DMS53 treated with DMSO at 0.1 percent for 48 hours (cell line): ENCODE results near the gene SPEF2.
"Not testable (repeated sequence)": the region's sequence is repeated elsewhere in the genome, so short reads cannot be mapped to it uniquely, and the experiment has no call there.

Experiments
- DNase-seq: peaks from one replicate; lab custom pipeline; 2025; ENCODE audit not compliant: unreplicated experiment; lab: John Stamatoyannopoulos, UW

Gene SPEF2

DNA sequence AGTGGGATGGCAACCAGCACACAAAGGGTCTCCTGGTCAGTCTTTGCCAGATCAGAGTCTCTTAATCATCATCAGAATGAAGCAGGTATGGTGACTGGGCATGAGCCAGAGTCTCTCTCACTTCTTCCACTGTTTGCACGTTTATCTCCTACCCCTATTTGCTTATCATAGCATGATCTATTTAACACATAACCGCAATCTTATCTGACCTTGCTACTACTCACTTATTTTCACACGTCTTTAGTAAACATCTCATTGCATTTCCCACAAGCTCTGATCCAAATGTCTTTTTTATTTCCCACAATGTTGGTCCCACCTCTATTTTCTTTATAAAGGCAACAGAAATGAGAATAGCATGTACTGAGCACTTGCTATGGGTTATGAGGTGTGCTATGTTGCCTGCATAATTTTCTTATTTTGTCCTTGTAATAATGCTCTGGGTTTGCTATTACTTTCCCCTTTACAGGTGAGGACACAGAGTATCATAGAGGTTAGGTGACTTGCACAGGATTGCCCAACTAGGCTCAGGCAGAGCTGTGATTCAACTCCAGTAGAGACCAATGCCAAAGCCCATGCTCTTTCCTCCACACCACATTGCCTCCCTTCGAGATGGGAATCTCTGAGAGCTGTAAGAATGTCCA is 199.3 kb downstream of the SPEF2 start:
- DNase-seq = no peak

DNA sequence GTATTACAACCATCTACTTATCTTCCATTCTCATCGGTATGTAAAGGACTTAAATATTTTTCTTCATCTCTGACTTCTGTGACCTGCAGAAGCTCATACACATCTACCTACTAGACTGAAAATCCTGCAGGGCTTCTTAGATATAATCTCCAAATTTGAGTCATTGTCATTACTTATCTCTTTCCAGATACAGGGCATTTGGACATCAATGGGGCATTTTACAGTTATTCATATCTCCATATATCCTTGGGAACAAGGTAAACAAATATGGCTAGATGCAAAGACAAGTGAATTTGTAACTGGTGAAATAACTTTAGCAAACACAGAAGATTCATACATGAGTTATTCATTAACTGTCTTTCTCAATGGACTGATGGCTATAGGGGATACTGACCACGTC is 201.4 kb downstream of the SPEF2 start:
- DNase-seq = peak; percentile 37

DNA sequence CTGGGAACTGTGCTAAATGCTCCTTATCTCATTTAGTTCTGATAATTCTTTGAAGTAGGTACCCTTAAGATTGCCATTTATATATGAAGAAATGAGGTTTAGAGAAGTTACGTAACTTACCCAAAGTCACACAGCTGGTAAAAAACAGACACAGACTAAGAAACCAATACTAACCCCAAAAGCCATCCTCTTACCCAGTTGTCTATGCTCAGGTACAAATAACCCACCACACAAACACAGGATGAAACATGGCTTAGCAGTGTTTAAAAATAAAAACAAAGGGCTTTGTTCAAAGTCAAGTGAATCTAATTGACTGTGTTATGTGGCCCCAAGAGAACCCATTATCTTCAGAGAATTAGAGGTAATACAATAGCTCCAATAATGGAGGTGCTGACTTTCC is 202.0 kb downstream of the SPEF2 start:
- DNase-seq = no peak

DNA sequence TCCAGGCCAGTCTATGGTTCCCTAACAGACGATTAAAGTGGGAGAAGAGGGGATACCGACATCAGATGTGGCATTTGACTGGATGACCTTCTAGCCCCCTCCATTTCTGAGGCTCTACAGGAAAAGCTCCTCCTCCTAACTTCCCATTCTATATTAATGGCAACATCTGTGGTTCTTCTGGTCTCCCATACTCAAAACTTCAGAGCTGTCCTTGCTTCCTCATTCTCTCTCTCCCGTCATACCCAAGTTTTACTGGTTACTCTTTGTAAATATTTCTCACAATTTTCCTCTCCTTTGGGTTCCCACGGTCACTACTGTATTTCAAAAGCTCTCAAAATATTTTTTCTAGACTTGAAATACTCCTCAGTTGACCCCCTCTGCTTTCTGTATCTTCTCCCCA is 203.1 kb downstream of the SPEF2 start:
- no peak for DNase-seq

DNA sequence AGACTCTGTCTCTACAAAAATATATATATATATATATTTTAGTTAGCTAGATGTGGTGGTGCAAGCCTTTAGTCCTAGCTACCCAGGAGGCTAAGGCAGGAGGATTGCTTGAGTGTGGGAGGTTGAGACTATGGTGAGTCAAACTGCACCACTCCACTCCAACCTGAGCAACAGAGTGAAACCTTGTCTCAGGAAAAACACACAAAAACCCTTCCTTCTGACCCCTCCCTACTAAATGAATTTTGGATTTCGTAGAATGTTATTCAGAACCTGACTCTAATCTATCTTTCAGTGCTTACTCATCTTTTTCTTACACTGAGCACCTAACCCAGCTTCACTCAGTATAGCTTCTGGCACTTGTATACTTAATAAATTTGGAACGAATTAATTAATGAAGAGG is 203.8 kb downstream of the SPEF2 start:
- DNase-seq = no peak

DNA sequence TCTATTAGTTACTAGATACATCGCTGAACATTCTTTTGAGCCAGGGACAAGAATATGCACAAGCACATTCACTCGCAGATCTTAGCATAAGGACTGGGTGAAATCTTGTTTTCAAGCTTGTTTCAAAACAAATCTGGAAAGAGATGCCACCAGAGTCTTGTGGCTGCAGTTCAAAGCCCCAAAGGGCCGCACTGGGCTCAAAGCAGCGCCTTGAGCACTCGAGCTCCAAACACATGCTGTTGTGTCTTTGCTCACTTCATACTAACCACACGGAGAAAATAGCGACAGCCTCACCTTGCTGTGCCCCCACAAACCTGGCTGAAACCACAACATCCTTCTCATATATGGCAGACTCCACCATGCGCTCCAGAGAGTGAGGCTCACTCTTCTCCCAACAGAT is 204.8 kb downstream of the SPEF2 start:
- no peak for DNase-seq

DNA sequence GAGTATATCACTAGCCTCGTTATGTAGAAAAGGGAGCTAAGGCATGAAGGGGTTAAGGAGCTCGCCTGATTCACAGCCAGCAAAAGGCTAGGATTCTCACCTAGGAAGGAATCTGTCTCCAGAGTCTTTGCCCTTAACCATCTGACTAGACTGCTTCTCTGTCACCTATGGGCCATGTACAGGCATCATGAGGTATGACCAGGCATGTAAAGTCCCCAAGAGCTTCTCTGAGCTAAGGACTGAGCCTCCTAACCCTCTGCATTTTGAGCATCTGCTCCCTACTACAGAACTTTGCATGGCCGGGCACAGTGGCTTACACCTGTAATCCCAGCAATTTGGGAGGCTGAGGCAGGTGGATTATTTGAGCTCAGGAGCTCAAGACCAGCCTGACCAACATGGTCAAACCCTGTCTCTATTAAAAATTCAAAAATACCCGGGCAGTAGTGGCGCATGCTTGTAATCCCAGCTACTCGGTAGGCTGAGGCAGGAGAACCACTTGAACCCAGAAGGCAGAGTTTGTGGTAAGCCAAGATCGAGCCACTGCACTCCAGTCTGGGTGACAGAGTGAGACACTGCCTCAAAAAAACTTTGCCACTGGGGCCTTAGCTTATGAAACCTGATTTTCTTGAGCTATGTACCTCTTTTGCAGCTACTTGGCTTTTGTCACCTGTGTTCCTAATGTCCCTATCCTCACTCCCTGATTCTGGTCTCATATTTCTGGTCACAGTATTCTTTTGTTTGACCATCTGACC is 205.9 kb downstream of the SPEF2 start:
- no peak for DNase-seq

DNA sequence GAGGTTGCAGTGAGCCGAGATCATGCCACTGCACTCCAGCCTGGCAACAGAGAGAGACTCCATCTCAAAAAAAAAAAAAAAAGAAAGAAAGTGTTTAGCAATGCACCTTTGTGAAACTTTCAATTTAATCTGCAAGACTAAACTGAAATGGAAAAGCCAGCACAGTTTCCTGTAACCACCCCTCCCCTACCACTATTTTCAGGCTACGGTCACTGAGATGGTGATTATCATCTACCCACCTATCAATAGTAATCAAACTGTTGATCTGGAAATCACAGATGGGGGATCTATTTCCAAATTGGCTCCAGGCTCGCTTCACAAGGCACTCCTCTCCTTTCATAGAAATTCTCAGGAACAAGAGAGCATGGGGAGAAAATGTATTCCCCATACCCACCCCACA is 208.4 kb downstream of the SPEF2 start:
- no peak for DNase-seq

DNA sequence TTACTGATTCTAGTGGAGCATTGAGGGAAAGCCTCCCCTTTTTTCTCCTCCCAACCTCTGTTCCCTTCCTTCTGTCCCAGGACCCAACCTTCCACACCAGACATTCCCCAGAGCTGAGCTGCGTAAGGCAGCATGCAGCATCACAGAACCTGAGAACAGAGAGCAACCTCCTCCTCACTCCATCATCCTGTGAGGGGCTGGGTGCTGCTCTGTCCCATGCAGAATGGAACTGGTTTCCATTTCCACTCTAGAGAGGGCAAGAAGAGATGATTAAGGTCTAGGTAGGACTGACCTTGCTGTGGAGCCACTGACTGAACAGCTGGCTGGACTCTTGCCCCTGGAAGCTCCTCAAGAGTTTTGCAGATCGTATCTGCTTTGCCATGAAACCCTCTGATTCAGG is 208.9 kb downstream of the SPEF2 start:
- no peak for DNase-seq

DNA sequence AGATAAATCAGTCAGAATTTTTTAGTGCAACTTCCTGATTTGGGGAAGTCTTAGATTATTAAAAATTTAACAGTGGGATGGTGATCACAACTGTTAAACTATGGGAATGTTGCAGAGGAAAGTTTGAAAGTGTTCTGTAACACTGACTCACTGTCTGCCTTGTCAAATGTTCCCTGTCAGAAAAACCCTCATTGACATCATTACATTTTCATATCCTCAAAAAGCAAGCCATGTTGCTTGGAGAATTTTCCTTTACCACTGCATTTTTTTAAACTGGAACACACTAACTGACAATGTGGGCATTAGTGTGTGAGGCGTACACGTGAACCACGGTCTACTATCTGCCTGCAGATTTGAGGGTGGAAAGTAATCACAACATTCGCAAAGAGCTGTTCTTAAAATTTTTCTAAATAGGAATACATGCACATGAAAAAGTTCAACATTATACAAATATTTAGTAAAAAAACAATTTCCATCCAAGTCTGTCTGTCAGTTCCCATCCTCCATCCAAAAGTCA is 210.5 kb downstream of the SPEF2 start:
- DNase-seq = no peak

DNA sequence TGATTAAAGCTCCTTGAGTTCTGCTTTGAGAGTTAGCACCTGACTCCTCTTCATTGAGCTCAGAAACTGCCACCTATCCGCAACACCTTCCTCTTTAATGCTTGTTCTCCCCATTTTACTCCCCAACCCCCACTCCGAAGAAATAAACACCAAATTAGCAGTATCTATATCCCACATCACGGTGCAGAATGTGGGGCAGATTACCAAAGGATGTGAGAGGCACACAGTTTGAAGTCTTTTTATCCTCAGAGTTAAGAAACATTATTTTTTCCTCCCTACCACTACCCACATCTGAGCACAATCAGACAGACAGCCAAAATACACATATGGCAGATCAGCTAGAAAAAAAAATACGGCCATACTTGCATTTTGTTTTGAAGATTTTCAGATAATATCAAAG is 212.9 kb downstream of the SPEF2 start:
- DNase-seq = no peak

DNA sequence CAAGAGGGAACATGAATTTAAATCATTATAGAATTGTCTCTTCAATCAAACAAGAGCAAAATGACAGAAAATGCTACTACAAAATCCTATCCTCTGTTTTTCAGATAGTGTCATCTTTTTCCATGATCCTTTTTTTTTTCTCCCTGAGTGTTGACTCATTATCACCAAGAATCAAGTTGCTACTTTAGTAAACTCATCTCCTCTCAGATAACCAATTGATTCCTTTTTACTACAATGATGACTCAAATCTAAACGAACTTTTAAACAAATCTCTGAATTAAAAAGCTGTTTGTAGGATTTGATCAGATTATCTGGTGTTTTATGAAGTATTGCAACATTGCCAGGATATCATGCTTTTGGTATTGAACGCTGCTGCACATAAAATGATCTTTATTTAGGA is 215.1 kb downstream of the SPEF2 start:
- DNase-seq = no peak

DNA sequence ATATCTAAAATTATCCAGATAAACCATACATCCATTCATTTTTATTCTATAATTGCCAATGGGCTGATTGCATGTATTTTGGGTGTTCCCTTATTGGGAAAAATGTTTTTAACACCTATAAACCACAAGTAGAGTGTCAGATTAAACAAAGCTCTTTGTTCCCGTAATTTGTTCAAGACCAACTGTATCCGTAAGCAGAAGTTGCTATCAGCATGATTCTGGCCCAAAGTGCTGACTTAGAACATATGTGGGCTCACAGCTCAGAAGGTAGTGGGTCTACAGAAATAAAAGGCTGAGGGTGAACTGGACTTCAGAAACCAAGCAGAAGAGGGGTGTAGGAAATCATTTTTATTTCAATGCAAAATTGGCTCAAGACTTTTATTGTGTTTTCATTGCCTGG is 215.6 kb downstream of the SPEF2 start:
- DNase-seq = no peak

DNA sequence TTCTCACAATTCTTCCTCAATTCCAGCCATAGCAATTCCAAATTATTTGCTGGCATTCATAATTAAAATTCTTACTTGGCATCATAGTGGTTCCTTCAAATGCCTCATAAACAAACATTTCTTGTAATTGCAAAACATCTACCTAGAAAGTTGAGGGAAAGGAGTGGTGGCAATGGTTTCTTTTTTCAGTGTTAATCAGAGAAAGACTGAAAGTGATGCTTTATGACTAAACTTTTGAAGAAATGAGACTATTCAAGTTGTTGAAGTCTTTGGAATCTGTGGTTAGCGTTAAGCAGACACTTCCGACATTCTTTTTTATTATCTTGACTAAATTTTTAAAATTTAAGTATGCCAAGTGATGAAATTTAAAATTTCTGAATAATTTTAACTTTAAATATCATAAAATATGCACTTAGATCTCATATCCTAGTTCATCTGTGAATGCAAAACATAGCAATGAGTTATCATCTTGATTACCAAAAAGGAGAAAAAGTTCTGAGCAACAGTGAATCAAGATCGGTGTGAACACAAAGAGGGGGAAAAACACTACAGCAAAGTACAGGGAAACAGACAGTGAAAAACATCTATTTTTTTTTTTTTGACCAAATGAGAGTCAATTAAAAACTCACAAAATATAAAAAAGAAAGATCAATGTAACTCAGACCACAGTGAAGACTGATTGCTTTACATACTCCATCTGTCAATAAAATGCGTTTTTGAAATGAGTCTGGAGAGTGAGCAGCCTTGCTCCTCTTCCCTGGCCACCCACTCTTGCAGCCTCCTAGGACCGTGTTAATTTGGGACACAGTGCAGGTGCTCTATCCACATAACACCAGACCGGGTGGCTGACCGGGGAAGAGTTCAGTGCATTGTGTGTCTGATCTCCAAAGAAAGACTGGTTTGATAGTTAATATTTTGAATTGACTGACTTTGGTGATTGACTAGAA is 218.4 kb downstream of the SPEF2 start:
- no peak for DNase-seq

DNA sequence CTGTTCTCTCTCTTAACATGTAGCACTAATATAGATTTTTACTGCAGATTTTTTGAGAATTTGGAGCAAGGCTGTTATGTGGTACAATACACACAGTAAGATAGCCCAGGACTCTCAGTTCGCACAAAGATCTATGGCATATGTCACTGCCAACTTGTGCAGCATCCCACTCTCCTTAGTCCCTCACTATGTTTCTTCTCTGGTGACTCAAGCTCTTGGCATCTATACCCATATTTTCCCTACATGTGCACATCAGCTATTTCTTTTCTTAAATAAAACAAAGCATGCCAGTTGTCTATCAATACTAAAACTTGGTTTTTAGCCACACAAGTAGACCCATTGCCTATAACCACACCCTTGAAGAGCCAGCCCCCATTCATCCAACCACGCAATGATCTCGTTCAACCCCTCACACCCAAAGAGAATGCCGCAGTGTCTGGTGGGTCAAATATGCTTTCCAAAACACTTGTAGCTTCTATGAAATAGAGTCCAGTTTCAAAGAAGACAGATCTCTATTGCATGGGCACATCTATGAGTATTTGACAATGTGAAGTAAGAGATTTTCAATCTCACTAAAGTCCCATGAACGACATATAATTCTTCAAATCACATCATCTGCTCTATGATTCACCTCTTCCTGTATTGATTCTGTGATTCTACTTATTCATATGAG is 220.8 kb downstream of the SPEF2 start:
- no peak for DNase-seq

DNA sequence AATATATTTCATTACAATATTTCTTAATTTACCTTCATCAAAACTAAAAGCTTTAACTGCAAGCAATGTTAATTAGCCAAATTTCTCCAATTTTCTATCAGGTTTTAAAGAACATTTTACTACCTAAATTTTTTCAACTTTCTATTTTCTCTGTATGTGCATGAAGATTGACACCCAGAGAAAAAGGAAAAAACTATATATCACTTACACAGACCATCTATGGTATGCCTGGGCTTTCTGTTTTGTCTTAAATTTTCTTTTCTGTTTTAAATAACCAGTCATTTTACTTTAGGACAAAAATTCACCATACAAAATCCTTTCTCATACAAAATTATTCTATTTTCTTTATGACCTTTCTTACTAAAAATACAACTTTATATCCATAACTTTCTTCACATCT is 225.2 kb downstream of the SPEF2 start:
- DNase-seq = no peak

DNA sequence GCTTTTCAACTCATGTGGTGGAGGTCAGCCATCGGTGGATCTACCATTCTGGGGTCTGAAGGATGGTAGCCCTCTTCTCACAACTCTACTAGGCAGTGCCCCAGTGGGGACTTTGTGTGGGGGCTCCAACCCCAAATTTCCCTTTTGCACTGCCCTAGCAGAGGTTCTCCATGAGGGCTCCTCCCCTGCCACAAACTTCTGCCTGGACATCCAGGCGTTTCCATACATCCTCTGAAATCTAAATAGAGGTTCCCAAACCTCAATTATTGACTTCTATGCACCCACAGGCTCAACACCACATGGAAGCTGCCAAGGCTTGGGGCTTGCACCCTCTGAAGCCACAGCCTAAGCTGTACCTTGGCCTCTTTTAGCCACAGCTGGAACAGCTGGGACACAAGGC is 227.8 kb downstream of the SPEF2 start:
- DNase-seq = not testable (repeated sequence)

DNA sequence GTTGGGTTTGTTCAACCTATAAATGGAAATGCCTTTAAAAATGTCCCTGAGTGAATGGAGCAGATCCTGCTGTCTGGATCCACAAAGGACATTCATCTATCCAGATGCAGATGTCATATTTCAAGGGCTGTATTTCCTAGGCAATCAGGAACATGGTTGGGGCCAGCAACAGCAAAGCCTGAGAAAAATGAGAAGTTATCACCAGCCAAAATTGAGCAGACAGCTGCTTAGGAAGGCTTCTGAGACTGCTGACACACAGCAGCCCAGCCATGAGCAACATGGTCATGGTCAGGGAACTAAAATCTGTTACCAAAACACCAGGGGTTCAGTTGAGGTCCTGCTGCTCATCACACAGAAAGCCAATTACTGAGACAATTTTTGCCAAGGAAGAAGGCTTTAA is 229.8 kb downstream of the SPEF2 start:
- DNase-seq = no peak

DNA sequence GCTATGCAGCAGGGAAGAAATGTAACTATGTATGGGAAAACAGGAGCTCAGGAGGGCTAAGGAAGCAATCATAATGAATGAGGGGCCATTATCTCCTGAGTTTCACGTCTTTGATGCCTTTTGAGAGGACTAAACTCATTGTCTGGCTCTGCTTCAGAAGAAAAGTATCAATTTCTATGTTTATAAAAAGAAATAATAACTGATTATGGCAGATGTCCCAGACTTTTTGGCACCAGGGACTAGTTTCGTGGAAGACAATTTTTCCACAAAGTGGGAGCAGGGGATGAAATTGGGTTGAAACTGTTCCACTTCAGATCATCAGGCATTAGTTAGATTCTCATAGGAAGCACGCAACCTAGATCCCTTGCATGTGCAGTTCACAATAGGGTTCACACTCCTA is 230.3 kb downstream of the SPEF2 start:
- DNase-seq = no peak

DNA sequence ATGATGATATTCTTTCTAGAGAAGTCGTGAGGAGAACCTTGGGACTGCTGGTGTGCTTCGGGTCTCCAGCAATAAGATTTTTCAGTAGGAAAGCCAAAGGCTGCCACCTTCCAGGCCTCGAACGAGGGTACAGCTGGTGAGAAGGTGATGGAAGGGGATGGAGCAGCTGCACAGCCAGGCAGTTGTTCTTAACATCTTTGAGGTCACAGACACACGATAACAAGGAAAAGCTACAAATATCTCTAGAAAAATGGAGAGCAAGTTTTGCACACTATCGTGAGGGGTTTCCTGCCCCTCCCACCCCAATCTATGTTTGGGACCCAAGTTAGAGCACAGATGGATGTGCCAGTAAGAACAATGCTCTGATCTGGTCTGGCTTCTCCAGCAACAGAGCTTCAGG is 232.2 kb downstream of the SPEF2 start:
- no peak for DNase-seq
